Jurkat, Clone E6-1 (cell line): Measurements from ENCODE around the gene MAP4K2. TPM values are rescaled to one million over a fixed set of nuclear protein-coding genes. Genes with fewer than 3 reads are reported as not detected.
A peak's percentile ranks its signal among the peaks of the same experiment; 100 is the strongest.
"Not testable (repeated sequence)": the region's sequence is repeated elsewhere in the genome, so short reads cannot be mapped to it uniquely, and the experiment has no call there.

Experiments used
- DNase-seq: peaks from one replicate; pipeline ENCODE4 v3.0.0-alpha.2; 2011; ENCODE audit warnings: low read depth, low spot score
- H3K4me3 ChIP-seq: 2 replicates; pipeline ENCODE4 v1.5.1; 2011; ENCODE audit warnings: mild to moderate bottlenecking, low read length, control low read depth, moderate library complexity
- polyA plus RNA-seq: library from polyadenylated mRNA; unstranded; fragments of >200 nt; gene quantifications from one replicate; pipeline ENCODE4 v1.2.1, GENCODE V29; 2012; ENCODE audit warnings: missing spikeins; ENCODE audit not compliant: insufficient read length, insufficient read depth

Gene MAP4K2
- polyA plus RNA-seq, result 42.5 TPM

DNA sequence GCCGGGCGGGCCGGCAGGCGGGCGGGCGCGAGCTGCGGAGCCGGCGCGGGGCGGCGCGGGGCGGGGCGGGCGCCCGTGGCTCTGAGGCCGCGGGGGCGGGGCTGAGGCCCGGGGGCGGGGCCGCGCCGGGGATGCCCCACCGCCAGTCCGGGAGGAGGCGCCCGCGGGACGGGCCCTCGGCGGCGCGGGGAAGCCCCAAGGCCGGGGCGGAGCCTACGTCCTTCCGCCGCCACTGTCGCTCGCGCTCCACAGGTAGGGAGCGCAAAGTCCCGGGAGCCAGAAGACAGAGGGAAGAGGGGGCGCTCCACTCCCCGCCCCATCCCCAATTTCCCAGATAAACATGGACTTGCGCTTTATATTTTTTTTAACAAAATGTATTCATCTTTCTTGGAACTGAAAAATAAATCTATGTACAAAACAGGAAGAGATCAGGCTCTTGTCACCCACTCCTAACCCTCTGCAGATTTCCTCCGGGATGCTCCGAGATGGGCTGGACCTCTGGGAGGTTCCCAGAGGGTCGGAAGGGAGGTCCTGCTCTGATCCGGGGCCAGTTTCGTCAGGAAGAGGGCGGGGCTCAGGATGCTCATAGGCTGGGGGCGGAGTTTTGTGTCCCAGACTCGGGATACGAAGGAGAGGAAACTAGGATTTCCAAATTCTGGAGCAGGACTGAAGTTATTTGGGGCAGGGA, at the start of gene MAP4K2:
Gene MAP4K2, minus strand, starts transcription at position 57 of the 688 bp plus-strand sequence. CDS start 65 bp downstream, outside the sequence.
- peak within 1 kb of the TSS; percentile 73 for H3K4me3 ChIP-seq
- DNase-seq, result peak; percentile 57

DNA sequence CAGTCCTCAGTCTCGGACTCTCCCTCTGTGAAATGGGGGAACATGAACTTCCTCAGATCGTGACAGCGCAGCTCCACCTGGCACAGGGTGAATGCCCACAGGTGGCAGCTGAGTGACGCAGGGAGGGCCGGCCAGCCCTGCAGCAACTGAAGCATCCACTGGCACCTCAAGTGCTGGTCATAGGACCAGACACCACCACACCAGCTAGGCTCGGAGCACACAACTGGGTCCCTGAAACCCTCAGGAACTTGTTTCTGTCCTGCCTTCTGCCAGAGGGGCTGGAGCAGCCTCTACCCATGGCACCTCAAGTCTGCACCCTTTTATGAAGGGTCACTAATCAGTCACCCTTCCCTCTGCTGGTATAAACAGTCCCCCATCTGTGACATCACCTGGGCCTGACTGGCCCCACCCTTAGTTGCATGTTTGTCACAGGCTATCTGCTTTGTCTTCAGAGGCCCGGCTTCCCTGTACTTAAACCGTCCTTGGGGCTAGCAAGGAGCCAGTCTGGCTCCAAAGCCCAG, 48.9 kb upstream of the MAP4K2 start:
- no peak overlapping the region for H3K4me3 ChIP-seq
- no peak for DNase-seq

DNA sequence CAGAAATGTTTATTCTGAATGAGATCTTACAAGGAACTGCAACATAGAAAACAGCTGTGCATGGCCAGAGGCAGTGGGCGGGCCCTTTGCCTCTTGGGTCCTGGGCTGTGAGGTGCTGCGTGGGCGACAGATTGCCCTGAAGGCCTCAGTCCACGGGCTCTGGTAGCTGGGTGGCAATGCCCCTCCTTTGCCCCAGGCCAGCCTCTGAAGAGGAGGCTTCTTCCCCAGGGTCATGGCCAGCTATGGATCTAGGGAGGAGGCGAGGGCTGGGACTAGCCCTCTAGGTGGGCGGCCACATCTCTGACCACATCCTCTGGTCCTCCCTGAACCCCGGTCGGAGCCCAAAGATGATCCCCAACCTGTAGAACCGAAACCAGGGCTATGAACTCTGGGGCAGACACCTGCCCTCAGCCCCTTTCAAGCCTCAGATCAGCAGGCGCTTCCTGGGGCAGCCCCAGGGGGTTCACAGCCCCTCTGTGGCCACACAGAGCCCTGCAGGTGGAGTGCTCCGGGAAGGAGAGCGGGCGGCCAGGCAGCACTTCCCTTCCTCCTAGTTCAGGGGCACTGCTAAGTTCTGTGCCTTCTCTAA, 48.1 kb upstream of the MAP4K2 start:
- no peak for DNase-seq
- no peak overlapping the region for H3K4me3 ChIP-seq

DNA sequence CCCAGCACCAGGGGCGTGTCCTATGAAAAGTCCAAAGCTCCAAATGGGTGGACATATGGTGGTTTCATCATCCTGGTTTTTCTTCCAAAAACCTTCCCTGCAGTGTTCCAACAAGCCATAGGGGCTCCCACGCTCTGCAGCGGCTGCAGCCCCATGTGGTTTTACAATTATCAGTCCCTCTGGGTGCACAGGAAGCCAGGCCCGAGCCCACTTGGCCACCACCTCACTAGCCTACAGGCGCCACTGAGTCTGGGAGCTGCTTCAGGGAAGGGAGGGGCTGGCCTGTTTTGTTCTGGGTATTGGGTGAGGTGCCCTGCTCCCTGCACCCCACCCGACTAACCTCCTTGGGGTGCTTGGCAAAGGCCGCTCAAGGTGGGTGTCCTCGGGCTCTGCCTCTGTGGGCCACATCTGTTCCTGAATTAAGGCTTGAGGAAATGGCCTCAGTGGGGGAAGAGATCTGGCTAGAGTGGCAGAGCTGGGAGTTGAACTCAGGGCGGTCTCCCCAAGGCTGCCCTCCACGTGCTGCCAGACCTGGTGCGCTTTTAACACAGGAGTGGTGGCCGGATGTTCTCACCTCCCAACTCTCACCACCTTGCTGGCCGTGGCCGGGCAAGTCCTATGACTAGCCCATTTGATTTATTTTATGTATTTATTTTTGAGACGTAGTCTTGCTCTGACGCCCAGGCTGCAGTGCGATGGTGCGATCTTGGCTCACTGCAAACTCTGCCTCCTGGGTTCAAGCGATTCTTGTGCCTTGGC, 46.8 kb upstream of the MAP4K2 start:
- H3K4me3 ChIP-seq, result no peak overlapping the region
- DNase-seq, result no peak

DNA sequence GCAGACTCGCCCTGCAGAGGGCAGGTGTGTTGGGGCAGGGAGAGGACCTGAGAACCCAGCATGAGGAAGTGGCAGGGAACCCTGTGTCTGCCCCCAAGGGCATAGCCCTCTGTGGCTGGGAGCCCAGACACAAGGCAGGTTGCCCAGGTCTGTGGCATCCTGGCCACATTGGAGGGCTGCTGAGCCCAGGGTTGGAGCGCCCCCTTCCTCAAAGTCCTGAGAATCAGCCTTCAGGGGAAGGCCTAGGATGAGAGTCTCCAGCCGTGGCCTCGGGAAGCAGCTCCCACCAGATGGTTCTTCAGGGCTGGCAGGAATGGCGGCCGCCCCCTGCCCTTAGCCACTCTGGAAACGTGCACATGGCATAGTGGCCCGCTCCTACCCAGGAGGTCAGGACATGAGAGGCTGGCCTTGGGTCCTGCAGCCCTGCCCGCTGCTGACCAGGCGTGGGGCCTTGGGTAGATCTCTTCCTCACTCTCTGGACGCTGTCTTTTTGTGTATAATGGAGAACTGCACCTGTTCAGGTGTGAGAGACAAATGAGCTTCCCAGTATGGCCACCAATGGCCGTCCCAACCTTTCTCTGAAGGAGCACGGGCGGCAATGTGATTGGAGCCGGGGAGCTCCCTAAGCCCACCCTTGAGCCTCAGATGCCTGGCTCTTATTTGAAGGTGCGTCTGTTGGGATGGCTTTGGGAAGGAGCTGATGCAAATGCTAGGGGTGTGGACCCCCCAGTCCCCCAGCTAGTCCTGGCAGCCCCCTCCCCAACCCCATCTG, 46.0 kb upstream of the MAP4K2 start:
- no peak overlapping the region for H3K4me3 ChIP-seq
- peak; percentile 70 for DNase-seq

DNA sequence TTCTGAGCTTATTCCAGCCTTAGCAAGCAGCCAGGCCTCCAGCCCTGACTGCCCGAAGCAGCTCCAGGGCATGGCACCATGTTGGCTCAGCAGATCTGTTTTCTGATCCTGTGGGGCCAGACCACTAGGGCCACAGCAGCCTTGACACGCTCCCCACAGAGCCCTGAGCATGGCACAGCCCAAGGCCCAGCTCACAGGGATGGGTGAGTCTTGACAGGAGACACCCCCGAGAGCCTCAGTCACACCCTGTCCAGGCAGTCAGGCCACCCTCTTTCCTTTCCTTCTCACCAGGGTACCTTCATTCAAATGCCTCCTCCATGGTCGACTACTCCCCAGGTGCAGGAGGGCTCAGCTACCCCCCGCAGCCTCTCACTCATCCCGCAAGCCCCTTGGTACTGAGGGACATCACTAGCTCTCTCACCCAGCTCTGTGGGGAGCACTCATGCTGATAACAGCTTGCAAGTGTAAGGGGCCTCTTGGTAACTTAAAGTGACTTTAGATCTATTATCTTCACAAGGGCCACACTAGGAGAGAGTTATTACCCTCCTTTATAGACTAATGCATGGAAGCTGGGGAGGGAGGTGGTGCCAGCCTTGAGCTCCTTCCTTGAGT, 45.3 kb upstream of the MAP4K2 start:
- H3K4me3 ChIP-seq, result no peak overlapping the region
- no peak for DNase-seq

DNA sequence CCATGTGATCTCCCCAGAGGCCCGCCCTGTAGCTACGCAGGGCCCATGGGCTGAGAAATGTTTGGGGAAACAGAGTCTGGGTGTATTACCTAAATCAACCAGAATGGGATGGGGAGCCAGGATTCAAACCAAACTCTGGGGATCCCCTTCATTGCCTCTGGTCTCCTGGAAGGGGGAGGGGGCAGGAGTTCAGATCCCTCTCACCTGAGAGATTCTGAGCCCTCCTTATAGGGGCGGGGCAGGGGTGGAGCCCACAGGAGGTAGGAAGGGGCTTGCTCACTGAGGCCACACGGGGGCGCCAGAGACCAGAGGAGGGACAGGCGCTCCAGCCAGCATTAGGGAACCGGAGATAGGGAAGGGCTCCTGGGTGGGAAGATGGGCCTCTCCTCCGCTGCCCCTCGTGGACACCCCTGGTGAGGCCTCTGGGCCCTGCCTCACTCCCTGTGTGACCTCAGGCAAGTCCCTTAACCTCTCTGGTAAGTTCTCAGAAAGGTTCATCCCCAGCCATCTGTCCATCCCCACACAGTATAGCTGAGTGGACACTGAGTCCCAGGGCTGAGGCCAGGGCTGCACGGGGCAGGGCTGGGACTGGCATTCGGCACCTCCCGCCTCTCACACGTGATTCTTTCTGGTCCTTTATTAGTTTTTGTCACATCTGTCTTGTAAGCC, 44.1 kb upstream of the MAP4K2 start:
- H3K4me3 ChIP-seq, result no peak overlapping the region

DNA sequence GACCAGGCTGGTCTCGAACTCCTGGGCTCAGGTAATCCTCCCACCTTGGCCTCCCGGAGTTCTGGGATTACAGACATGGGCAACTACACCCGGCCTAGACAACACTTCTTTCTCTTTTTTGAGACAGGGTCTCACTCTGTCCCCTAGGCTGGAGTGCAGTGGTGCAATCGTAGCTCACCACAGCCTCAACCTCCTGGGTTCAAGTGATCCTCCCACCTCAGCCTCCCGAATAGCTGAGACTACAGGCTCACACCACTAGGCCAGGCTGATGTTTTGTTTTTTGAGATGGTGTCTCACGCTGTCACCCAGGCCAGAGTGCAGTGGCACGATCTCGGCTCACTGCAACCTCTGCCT, 42.7 kb upstream of the MAP4K2 start:
- H3K4me3 ChIP-seq, DNase-seq: not testable (repeated sequence)

More for the DNA sequence above, 44.1 kb upstream of the MAP4K2 start:
- DNase-seq, result peak; percentile 69

DNA sequence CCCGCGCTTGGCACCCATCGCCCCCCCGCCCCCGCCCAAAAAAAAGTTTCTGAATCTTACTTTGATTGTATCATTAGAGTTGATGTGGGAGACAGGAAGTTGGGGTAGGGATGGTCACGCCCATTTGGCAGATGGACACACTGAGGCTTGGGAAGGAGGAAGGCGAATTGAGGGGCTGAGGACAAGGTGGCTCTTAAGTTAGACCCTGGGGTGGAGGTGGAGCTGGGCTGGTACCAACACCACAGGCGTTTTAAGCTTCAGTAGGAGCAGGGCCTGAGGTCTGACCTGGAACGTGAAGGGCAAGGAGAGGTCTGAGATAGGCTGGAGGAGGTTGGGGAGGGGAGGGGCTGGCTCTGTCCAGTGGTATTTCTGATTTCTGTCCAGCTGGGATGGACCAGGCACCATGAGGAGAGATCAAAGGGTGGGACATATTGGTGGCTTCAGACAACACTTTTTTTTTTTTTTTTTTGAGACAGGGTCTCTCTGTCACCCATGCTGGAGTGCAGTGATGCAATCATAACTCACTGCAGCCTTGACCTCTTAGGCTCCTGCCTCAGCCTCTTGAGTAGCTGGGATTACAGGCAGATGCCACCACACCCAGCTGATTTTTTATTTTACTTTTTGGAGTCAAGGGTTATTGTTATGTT, 42.2 kb upstream of the MAP4K2 start:
- DNase-seq, result no peak
- H3K4me3 ChIP-seq, result peak overlapping the region; percentile 48

DNA sequence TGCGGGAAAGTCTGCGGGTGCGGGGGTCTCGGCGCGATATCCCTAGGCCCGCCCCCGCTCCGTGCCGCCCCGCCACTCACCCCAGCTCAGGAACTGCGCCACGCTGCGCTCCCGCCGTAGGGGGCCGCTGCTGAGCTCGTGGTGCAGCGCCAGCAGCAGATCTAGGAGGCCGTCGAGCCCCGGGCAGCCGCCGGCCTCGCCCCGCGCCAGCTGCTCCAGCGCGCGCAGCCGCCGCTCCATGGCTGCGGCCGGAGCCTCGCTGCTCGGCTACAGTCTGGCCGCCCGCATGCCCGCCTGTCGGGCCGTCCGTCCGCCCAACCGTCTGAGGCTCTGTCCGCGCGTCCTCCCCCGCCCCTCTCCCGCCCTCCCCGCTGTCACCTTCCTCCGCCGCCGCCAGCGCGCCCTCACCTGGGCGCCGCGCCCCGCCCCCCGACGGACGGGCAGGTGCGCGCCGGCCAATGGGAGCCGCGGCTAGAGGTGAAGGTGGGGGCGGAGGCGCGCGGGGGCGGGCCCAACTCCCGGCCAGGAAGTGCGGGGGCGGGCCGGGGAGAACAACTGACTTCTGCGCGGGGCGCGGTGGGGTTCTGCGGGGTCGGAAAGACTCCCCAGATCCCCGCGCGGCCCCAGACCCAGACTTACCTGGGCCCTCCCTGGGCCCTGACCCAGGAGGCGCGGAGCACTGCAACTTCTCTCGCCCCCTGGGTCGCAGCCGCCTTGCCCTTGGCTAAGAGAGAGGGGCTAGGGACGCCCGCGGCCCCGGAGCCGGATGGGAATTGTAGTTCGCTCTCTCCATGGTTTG, 41.5 kb upstream of the MAP4K2 start, which contains the start of gene CDC42BPG:
Gene CDC42BPG, minus strand, starts transcription at position 324 of the 799 bp plus-strand sequence. Its CDS starts 84 bp downstream, at position 240.
- peak within 1 kb of the TSS; percentile 48 for H3K4me3 ChIP-seq
- DNase-seq, result no peak

DNA sequence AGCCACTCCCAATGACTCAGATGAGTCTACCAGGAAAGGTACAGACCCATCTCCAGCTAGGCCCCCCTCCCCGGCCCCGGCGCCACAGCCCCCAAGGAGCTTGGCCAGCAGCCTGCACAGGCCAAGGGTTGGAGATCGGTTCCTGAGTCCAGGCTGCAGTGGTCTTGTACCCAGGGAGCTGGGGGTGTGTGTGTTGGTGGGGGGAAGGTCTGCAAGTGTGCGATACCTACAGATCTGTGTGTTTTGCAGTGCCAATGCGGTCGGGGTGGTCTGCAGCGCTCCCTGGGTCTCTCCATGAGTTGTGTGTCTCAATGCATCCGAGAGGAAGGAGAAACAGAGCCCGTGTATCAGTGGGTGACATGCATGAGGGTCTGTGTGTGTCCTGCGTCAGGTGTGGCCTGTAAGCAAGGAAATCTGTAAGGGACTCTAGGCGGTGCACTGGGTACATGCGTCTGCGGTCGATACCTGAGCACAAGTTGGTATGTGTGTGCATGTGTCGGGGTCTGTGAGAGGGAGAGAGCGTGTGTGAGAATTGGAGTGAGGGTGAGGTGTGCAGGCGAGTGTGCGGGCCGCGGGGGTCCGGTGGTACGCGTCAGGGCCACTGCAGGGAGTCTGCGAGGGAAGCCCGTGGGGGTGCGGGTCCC, 40.8 kb upstream of the MAP4K2 start:
- DNase-seq, result no peak
- H3K4me3 ChIP-seq, result peak overlapping the region; percentile 48

DNA sequence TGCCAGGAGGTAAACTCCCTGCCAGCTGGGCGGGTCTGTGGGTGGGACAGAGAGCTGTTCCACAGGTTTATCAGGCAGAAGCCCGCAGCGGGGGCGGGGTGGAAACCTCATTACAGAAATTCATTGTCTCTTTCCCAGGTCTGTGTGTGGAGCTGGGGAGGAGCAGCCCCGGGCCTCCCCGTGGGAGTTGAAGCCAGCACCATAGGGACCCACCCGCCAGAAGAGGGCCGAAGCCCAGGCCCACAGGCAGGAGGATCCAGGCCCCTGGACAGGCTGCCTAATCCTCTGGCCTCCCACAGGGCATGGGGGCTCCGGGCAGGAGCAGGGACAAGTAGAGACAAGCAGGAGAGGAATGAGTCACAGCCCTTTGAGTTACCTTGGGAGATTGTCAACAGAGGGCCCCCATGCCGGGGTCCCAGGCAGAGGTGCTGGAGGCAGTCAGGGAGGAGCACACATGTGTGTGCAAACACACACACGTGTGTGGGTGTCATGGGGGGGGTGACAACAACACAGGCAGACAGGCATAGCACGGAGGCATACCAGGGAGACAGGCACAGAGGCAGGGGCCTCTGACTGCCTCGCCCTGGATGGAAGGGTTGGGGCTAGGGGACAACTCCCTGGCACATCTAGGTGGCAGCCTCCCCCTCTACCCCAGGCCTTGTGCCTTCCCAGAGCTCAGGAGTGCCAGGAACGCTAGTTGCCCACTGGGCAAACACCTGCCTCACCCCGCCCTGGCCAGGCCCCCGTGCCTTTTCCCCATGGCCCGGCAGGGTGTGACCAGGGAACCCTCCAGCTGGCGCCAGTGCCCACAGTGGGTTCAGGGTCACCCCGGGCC, 40.1 kb upstream of the MAP4K2 start:
- DNase-seq, result no peak

DNA sequence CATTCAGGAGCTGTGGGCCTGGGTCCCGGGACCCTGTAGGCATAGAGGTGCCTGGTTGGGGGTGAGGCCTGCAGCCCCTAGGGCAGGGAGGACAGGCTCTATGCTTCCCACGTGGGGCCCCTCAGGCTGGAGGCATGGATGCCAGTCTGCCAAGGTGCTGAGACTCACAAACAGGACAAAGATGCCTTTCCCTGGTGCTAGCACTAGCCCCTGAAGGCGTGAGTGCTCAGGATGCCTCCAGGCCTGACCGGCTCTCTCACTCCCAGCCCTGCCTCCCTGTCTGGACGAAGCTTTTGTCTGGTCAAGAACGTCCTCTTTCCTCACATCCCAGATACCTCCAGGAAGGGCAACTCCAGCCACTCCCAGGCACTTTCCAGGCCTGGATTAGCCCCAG, 39.3 kb upstream of the MAP4K2 start:
- DNase-seq, result no peak
- H3K4me3 ChIP-seq, result no peak overlapping the region

More for the DNA sequence above, 40.1 kb upstream of the MAP4K2 start:
- H3K4me3 ChIP-seq, result no peak overlapping the region

DNA sequence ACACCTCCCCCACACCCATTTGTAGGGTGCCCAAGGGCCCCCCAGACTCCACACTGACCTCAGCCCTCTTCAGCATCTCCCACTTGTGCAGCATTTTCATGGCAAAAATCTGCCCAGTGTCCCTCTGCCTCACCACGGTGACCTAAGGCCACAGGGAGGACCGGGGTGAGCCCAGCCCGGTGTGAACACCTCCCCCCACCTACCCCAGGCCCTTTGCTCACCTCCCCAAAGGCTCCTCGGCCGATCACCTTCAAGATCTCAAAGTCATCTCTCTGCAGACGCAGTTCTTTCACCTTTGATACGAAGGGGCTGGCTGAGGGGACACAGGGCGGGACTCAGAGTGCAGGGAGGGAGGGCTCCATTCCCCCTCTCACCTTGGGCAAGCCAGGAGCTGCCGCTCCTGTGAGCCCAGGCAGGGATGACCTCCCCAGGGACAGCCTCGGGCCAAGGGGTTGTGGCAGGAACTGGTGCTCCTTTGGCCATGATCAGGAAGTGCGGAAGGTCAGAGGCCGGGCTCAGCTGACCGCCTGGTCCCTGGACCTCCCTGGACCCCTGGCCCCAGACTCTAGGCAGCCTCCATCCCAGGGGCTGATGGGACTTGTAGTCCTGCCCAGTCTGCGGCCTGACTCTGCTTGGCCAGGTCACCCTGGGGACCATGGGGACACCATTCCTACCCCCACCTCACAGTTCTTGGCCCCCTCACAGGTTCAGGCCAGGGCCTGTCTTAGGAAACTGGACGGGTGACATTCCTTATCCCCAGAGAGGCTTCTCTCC, 38.8 kb upstream of the MAP4K2 start:
- no peak overlapping the region for H3K4me3 ChIP-seq

More for the DNA sequence above, 38.8 kb upstream of the MAP4K2 start:
- no peak for DNase-seq
